ENCODE data around the gene DDIT3. TPM values are rescaled to one million over a fixed set of nuclear protein-coding genes. Genes with fewer than 3 reads are reported as not detected.

Gene DDIT3
- total and polyA plus RNA-seq, 10 donors: 18.0 to 43.9 (median 23.0) TPM

DNA sequence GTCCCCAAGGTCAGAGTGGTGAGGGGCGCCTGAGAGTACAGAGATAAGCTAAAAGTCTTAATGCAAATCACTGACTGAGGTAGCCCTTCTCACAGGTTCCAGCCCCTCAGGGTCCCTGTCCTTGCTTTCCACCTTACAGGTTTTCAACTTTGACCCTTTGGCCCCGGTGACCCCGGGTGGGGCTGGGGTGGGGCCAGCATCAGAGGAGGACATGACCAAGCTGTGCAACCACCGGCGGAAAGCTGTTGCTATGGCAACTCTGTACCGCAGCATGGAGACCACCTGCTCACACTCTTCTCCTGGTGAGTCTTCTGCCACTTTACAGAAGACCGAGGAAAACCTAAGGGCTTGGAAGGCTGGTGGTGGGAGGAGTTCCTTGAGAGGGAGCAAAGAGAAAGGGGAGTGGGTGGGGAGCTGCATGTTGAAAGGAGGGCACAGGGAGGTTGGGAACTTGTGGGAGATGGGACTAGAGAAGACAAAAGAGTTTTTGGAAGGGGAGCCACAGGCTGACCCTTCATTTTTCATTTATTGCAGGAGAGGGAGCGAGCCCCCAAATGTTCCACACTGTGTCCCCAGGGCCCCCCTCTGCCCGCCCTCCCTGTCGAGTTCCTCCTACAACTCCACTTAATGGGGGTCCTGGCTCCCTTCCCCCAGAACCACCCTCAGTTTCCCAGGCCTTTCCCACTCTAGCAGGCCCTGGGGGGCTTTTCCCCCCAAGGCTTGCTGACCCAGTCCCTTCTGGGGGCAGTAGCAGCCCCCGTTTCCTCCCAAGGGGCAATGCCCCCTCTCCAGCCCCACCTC is 4.7 kb upstream of the DDIT3 start:
- H3K36me3 ChIP-seq: peaks cover 0 to 63% (median 60%) of the 10 kb centered on the region in 6 donors
- H3K9me3 ChIP-seq: no peaks in the 10 kb centered on the region
- intact Hi-C loops (cut with DNase I; ENCODE audit: low total_unique reads): no loop called here
- H3K4me3 ChIP-seq: peak overlapping the region in 1 of 8 donors; percentile 89
- peak overlapping the region in 3 of 8 donors; percentile 99 to 100 (median 99) for H3K27ac ChIP-seq
- peaks cover 30 to 61% (median 44%) of the 10 kb centered on the region in 6 donors for H3K4me1 ChIP-seq
- H3K27me3 ChIP-seq (replicated peaks in 1 of 7): no peaks in the 10 kb centered on the region
- DNase-seq: peak; percentile 79
- TF ChIP-seq POLR2A (IDR thresholded peaks at IDR 0.05) (no peak), POLR2AphosphoS5 (IDR thresholded peaks at IDR 0.05) (no peak)
- TF ChIP-seq, protein P1, sequence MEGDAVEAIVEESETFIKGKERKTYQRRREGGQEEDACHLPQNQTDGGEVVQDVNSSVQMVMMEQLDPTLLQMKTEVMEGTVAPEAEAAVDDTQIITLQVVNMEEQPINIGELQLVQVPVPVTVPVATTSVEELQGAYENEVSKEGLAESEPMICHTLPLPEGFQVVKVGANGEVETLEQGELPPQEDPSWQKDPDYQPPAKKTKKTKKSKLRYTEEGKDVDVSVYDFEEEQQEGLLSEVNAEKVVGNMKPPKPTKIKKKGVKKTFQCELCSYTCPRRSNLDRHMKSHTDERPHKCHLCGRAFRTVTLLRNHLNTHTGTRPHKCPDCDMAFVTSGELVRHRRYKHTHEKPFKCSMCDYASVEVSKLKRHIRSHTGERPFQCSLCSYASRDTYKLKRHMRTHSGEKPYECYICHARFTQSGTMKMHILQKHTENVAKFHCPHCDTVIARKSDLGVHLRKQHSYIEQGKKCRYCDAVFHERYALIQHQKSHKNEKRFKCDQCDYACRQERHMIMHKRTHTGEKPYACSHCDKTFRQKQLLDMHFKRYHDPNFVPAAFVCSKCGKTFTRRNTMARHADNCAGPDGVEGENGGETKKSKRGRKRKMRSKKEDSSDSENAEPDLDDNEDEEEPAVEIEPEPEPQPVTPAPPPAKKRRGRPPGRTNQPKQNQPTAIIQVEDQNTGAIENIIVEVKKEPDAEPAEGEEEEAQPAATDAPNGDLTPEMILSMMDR (IDR thresholded peaks at IDR 0.05 in 8 of 11, conservative IDR thresholded peaks at IDR 0.05 in 3 of 11): no peak
- 68 to 80% (median 78%) methylated on average over 11 of the region's 11 CpGs for WGBS, 5 donors

DNA sequence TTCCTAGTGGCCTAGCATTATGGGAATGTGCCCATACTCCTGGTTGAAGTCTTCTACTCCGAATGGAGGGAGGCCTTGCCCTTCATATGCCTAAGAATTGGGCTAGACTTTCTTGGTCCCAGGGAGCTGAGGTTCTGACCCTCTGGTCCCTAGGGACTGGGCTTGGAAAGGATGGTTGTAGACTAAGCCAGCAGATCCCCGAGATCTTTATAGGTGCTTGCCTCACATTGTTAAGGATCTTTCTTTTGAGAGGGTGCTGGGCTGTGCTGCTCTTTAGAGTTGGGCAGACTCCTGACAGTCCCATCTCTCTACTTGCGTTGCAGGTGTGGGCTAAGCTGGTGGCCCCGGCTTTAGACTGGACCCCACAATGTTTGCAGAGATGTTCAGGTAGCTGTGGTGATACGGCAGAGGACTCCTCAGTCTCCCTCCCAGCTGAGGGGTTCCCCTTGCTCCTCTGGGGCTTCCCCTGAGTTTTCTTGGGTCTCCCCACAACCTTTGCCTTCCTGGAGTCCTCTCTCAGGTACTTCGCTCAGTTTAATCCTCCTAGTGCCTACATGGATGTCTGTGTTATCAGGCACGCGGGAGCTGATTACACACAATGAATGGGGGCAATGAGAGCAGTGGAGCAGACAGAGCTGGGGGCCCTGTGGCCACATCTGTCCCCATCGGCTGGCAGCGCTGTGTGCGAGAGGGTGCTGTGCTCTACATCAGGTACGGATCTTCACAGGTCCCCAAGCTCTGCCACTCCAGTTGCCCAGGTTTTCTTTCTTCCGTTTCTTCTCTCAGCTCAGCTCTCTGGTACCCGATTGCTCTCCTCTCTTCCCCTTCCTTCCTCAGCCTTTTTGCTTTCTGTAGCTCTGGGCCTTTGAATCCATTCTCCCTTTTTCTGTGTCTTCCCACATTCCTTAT is 3.6 kb upstream of the DDIT3 start:
- TF ChIP-seq POLR2A (IDR thresholded peaks at IDR 0.05): no peak
- TF ChIP-seq POLR2AphosphoS5 (IDR thresholded peaks at IDR 0.05): peak in 1 of 3 donors; percentile 18
- TF ChIP-seq, protein P1 (IDR thresholded peaks at IDR 0.05 in 8 of 11, conservative IDR thresholded peaks at IDR 0.05 in 3 of 11): peak in 1 of 11 experiments; percentile 4
- H3K4me1 ChIP-seq: peaks cover 36 to 72% (median 51%) of the 10 kb centered on the region in 6 donors
- no peaks in the 10 kb centered on the region for H3K9me3 ChIP-seq
- no peaks in the 10 kb centered on the region for H3K27me3 ChIP-seq (replicated peaks in 1 of 7)
- peaks cover 0 to 53% (median 50%) of the 10 kb centered on the region in 6 donors for H3K36me3 ChIP-seq
- intact Hi-C loops (cut with DNase I; ENCODE audit: low total_unique reads): no loop called here
- DNase-seq: peak; percentile 80
- H3K27ac ChIP-seq: peak overlapping the region; percentile 98 to 100 (median 99)
- 69 to 75% (median 72%) methylated on average over 14 of the region's 14 CpGs for WGBS, 5 donors
- H3K4me3 ChIP-seq: peak overlapping the region; percentile 58 to 89 (median 70)

DNA sequence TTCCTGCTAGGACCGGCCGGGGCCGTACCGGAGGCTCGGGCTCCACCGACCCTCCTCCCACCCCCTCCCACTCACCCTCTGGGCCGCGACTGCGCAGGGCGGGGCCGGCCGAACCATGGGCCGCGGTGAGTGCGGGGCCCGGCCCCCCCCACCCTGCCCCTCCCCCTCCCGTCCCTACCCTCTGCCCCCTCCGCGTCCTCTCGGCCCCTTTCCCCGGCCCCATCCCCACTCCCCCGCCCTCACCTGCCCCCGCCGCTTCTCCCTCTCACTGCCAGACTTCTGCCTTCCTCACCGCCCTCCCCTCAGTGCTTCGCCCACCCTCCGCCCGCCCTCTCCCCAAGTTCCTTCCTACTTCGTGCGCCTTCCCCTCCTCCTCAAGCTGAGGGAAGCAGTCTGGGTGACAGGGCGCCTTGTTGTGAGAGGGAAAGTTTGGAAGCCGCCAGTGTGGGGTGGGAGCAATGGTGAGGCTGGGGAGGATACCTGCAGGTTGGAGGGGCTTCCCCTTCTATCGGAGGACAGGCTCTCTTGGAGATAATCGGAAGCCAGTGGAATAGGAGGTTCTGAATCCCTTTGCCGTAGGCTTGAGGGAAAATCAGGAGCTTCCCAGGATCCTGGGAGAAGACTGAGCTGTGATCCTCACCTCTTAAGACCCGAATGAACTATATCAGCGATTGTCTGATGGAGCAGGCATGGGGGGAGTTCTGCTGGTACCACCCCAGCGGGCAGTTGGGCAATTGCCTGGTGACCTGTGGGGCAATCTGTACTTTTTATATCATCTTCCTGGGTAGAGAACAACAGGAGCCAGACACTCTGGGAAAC is 2.8 kb upstream of the DDIT3 start:
- intact Hi-C loops (cut with DNase I; ENCODE audit: low total_unique reads): no loop called here
- peaks cover 45 to 81% (median 59%) of the 10 kb centered on the region in 6 donors for H3K4me1 ChIP-seq
- WGBS, 5 donors: 0 to 4% (median 1%) methylated on average over 7 to 38 of the region's 38 CpGs
- peaks cover 0 to 51% (median 41%) of the 10 kb centered on the region in 6 donors for H3K36me3 ChIP-seq
- H3K27me3 ChIP-seq (replicated peaks in 1 of 7): no peaks in the 10 kb centered on the region
- H3K4me3 ChIP-seq: peak overlapping the region; percentile 58 to 89 (median 70)
- peak overlapping the region; percentile 98 to 100 (median 99) for H3K27ac ChIP-seq
- no peaks in the 10 kb centered on the region for H3K9me3 ChIP-seq
- DNase-seq: peak; percentile 94
- TF ChIP-seq, protein P1 (IDR thresholded peaks at IDR 0.05 in 8 of 11, conservative IDR thresholded peaks at IDR 0.05 in 3 of 11): peak in 1 of 11 experiments; percentile 18
- peak in 2 of 3 donors; percentile 42 to 55 for TF ChIP-seq POLR2AphosphoS5 (IDR thresholded peaks at IDR 0.05)
- peak in 2 of 3 donors; percentile 7 to 9 for TF ChIP-seq POLR2A (IDR thresholded peaks at IDR 0.05)

Data from spleen (tissue), 11 donors.